ENCODE results near the gene RAB11FIP5.
A peak's percentile ranks its signal among the peaks of the same experiment; 100 is the strongest.

Gene RAB11FIP5

DNA sequence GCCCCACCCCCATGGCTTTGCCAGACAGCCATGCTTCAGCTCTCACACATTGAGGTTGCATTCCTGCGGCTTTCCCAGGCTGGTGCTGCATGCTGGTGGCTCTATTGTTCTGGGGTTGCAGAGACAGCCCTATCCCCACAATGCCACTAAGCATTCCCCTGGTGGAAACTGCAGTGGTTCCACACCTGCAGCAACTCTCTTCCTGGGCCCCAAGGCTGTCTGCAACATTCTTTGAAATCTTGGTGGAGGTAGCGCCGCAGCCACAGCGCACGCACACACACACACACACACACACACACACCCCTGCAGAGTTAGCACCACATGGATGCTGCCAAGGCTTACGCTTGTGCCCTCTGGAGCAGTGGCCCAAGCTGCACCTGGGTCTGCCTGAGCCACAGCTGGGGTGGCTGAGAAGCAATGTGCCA lies 62.6 kb downstream of the RAB11FIP5 start:
- no peak overlapping the region for H3K4me3 ChIP-seq (ENCODE audit: low read length)
- DNase-seq (ENCODE audit: low read depth): no peak
- TF ChIP-seq, protein P1, sequence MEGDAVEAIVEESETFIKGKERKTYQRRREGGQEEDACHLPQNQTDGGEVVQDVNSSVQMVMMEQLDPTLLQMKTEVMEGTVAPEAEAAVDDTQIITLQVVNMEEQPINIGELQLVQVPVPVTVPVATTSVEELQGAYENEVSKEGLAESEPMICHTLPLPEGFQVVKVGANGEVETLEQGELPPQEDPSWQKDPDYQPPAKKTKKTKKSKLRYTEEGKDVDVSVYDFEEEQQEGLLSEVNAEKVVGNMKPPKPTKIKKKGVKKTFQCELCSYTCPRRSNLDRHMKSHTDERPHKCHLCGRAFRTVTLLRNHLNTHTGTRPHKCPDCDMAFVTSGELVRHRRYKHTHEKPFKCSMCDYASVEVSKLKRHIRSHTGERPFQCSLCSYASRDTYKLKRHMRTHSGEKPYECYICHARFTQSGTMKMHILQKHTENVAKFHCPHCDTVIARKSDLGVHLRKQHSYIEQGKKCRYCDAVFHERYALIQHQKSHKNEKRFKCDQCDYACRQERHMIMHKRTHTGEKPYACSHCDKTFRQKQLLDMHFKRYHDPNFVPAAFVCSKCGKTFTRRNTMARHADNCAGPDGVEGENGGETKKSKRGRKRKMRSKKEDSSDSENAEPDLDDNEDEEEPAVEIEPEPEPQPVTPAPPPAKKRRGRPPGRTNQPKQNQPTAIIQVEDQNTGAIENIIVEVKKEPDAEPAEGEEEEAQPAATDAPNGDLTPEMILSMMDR (conservative IDR thresholded peaks at IDR 0.05; ENCODE audit: low read depth, low read length): no peak

DNA sequence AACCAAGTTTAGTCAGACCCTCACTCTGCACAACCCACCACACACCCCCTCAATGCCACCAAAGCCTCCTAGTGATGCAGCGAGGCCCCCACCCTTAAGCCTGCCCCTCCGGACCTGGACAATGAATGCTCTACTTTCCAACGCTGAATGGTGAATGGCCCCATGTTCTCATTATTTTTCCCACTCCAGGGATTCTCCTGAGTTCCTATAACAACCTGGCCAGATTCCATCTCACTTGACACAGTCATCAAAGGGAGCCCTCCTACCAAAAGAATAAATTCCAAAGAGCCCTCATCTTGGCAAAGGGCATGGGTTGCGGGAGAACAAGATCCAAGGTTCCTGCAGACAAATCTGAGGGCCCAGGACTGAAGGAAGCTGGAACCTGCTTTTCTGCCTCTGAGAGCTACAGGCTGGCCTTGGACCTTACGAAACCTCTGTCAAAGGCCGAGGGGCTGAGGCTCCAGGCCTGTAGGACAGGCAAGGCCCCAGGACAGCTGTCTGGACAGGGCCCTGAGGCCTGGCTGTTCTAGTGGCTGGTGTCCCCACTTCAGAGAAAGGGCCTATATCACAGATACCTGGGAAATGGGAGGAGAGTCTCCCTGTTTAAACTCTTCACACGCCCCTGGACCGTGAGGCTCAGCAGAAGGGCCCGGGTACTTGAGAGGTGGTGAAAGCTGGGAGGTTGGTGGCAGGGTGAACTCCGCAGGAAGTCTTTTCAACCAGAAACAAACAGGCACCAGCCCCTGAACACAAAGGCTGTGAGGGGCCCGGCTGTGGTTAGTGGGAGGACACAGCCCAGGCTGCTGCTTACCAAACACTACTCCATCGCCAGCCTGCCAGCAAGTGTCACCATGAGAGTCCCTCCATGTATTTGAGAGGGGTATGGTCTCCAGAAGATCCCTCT lies 68.6 kb downstream of the RAB11FIP5 start:
- TF ChIP-seq, protein P1 (conservative IDR thresholded peaks at IDR 0.05; ENCODE audit: low read depth, low read length): no peak
- H3K4me3 ChIP-seq (ENCODE audit: low read length): no peak overlapping the region
- DNase-seq (ENCODE audit: low read depth): no peak

DNA sequence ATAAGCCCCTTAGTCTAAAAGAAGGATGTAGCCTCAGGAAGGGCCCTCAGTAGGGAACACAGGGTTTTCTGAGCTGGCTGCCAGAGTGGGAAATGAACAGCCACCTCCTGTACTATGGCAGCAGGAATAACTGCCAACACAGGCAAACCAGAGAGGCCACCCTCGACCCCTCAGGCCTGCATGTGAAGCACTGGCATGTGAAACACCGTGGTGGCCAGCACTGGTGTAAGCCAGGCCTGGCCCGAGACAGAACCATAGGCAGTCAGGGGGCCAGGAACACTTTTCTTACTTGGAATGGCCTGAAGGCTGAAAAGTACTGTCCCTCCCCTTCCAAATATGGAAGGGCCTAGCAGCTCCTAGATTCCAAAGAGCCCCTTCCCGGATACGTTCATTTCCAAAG lies 69.5 kb downstream of the RAB11FIP5 start:
- no peak for DNase-seq (ENCODE audit: low read depth)
- TF ChIP-seq, protein P1 (conservative IDR thresholded peaks at IDR 0.05; ENCODE audit: low read depth, low read length): no peak
- no peak overlapping the region for H3K4me3 ChIP-seq (ENCODE audit: low read length)

DNA sequence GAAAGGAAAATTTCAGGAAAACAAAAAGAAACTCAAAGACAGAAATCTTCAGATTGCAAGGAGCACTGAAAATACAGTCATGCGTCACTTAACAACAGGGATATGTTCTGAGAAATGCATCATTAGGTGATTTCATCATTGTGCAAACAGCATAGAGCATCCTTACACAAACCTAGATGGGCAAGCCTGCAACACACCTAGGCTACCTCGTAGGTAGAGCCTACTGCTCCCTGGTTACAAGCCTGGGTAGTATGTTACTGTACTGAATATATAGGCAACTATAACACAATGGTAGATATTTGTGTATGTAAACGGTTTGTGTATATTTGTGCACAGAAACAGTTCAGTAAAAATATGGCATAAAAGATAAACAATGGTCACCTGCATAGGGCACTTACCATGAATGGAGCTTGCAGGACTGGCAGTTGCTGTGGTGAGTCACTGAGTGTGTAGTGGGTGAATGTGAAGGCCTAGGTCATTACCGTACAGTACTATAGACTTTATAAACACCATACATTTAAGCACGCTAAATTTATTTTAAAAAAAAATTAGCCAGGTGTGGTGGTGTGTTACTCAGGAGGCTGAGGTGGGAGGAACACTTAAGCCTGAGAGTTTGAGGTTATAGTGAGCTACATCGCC lies 74.7 kb downstream of the RAB11FIP5 start:
- H3K4me3 ChIP-seq (ENCODE audit: low read length): no peak overlapping the region
- TF ChIP-seq, protein P1 (conservative IDR thresholded peaks at IDR 0.05; ENCODE audit: low read depth, low read length): no peak
- DNase-seq (ENCODE audit: low read depth): no peak

DNA sequence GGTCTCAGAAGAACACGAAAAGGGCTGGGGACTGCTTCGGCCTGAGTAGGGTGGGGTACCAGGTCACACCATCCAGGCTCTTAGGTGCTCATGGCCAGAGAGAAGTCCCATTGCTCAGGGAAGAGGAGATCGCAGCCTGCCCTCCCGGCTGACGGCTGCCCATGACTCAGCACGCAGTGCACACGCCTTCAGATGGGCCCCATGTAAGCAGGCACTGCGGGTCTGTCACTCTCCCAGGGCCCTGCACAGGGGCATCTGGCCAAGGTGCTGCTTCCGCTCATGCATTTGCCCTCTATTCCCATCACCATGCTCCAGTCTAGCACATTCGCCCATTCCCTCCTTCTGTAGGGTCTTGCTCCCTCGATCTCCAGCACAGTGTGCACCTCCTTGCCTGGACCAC lies 76.0 kb downstream of the RAB11FIP5 start:
- H3K4me3 ChIP-seq (ENCODE audit: low read length): no peak overlapping the region
- DNase-seq (ENCODE audit: low read depth): no peak
- TF ChIP-seq, protein P1 (conservative IDR thresholded peaks at IDR 0.05; ENCODE audit: low read depth, low read length): no peak

DNA sequence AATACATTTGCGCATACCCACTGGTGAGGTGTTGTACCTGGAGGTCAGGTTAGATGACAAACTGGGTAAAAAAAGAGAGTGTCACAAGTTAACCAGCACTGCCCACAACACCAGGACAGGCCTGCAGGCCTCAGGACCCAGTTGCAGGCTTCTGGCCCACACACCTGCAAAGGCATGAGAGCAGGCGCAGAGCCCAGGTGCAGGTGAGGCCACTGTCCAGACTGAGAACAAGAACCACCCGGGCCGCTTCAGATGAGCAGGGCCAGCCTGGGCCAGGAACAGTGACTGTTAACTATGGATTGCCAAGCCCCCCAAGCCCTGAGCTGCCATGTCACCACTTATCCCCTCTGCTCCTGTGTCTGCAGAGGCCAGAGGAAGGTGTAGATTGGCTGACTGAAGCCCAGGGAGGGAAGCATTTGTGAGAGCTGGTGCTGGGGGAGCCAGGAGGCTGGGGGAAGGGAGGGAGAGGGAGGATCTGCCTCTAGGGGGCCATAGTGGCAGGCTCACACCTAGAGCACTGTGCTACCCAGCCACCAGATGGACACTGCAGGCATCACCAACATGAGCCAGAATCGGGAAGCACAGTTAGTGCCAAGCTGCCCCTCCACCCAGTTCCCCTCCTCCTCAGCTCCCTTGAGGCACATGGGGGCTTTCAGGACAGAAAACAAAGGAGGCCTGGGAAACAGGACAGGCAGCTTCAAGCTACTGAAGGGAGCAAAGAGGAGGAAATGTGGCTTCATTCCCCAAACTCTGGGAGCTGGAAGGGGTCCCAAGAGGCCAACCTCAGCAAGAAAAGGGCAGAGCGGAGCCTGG lies 76.6 kb downstream of the RAB11FIP5 start:
- TF ChIP-seq, protein P1 (conservative IDR thresholded peaks at IDR 0.05; ENCODE audit: low read depth, low read length): peak; percentile 18
- H3K4me3 ChIP-seq (ENCODE audit: low read length): no peak overlapping the region
- DNase-seq (ENCODE audit: low read depth): no peak

Measured in retinal pigment epithelial cell (primary cell).